PC-3 (cell line): ENCODE data around the gene ZNF22.

Source experiments
- CTCF ChIP-seq: fragments of 300-600 bp; sonication (generic); conservative IDR thresholded peaks from 2 replicates; pipeline ENCODE4 v1.5.1; 2017; ENCODE audit warnings: antibody characterized with exemption, low read depth, mild to moderate bottlenecking, low read length
- EZH2 ChIP-seq: fragments of 300-600 bp; sonication (generic); IDR thresholded peaks from one replicate; pipeline ENCODE4 v1.6.1; 2017; ENCODE audit warnings: antibody characterized with exemption, mild to moderate bottlenecking, low read length; ENCODE audit not compliant: unreplicated experiment
- EZH2phosphoT487 ChIP-seq: fragments of 300-600 bp; sonication (generic); IDR thresholded peaks from 2 replicates; pipeline ENCODE4 v1.6.1; 2018; ENCODE audit warnings: mild to moderate bottlenecking, antibody characterized with exemption, low read length, borderline replicate concordance

GRCh38 chr10:45008524-45009161, 7.9 kb downstream of the ZNF22 start:
- TF ChIP-seq CTCF (peak; percentile 98), EZH2 (no peak), EZH2phosphoT487 (no peak)
